ENCODE data around the gene ABCC10.

DNA sequence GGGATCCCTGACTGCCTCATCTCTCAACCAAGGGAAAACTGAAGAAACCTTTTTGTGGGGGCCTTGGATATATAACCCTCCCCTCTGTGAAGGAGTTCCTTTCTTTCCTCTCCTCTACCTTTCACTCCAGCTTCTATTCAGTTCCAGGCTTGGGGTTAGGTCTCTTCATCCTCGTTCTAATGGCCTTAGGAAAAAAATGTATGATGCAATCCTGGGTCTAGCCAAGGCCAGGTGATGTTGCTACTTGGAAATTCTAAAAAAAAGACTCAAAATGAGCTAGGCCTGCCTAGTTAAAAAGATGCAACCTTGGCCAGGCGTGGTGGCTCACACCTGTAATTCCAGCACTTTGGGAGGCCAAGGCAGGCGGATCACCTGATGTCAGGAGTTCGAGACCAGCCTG is 7.6 kb downstream of the ABCC10 start:
- TF ChIP-seq DPF2 (IDR thresholded peaks at IDR 0.05) = no peak
- TF ChIP-seq CHD2 (IDR thresholded peaks at IDR 0.05; ENCODE audit: borderline replicate concordance, low read depth, low read length) = no peak
- no peak for TF ChIP-seq EZH2 (IDR thresholded peaks at IDR 0.05; ENCODE audit: borderline replicate concordance, control insufficient read depth, low read depth, low read length)
- TF ChIP-seq EP300 (IDR thresholded peaks at IDR 0.05; ENCODE audit: borderline replicate concordance in 1 of 2, control insufficient read depth in 1 of 2, low read depth in 2 of 2, low read length in 2 of 2) = no peak
- no peak for TF ChIP-seq JUND (IDR thresholded peaks at IDR 0.05; ENCODE audit: low read depth, low read length)
- no peak for TF ChIP-seq E2F8 (IDR thresholded peaks at IDR 0.05; ENCODE audit: low read depth, partially characterized antibody)

Measured in GM12878 (cell line).